ENCODE results near the gene RELN. TPM values are rescaled to one million over a fixed set of nuclear protein-coding genes. Genes with fewer than 3 reads are reported as not detected.
"Not testable (repeated sequence)": the region's sequence is repeated elsewhere in the genome, so short reads cannot be mapped to it uniquely, and the experiment has no call there.

RELN gene
- polyA plus RNA-seq, 10 donors, result 4.5 to 14.3 (median 7.3) TPM

DNA sequence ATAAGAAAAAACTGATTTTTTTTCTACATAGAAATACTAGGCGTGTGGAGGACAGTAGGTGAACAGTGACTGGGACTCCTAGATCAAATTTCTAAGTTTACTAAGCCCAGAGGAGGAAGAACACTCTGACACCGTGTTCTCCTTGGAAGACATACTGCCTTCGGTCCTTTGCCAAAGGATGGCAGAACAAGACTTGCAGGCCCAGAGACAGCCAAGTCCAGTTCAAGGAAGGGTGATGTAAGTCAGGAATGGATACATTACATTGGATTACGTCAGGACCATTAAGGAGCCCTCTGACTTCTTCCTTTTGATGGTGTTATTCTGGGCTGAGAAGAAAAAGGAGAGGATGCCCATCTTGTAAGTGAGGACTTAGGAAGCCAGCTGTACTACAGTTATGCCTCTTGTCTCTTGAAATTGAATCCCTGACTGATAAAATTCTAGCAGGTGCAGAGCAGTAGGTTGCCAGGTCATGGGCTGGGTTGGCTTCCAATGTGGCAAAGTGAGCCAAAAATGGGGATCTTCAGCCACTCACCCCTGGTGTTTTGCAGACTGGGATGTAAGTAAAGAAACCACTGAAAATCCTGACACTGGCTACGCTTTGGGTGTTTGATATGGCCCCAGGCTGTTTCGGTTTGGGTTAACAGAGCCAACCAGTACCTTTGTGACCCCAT, 45.1 kb downstream of the RELN start:
- no peak for DNase-seq

DNA sequence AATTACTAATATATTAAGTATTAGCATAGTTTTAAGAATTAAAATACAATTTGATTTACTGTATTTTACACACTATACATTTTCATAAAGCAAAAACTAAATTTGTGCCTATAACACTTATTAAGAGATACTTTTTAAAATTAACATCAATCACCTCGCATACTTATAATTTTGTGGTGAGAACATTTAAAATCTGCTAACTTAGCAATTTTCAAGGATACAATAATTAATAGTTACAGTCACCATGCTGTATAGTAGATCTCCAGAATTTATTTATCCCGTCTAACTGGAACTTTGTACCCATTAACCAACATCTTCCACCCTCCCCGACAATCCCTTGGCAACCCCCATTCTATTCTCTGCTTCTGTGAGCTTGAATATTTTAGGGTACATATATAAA, 47.5 kb downstream of the RELN start:
- DNase-seq, result no peak

DNA sequence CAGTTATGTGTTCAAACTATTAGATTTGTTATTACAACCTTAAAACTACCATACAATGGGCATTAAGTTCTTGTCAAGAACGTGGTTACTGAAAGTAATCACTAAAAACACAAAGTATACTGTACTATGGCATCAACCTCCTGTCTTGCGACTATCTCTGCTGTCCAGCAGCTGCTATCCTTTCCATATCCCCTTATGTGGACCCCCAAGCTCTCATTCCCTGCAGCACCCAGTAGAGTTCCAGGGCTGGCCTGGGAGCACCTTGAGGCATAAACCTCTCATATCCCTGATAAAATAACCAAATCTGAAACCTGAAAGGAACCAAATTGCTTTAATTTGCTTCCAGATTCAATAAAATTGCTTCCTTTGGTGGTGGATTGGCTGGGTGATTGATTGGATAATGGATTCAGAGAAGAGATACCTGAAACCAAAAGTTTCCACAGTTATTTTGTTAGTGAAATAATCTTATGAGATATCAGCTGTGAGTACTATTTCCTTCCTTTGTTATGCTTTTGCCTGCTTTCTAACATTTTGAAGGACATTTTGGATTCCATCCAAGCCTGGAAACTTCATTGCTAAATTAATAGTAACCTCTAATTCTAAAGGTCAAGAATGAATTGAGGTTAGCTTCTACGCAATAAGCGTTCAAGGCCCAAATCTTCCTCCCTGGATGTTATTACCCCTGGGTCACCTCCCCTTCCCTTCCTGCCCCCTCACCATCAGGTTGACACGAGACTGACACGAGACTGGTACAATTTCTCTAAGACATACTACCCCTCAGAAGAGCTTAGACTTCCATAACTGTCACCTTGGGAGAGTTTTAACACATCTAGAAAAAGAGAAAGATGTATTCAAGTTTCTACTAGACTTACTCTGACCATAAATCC, 48.8 kb downstream of the RELN start:
- no peak for DNase-seq

DNA sequence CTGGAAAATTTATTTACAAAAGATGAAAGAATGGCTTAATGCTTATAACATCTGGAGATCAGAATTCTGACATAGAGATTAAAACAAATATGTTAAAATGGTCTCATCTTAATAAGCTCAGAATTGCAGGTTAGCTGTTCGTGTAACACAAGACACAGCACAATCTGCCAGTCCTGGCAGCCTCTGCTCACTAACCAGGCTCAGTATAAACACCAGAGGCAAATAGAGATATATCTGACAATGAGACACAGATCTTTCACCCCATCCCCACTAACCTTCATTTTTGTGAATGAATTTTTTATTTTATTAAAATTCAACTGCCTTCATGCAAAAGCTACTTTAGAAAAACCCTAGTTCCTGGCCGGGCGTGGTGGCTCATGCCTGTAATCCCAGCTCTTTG, 51.8 kb downstream of the RELN start:
- DNase-seq, result no peak

DNA sequence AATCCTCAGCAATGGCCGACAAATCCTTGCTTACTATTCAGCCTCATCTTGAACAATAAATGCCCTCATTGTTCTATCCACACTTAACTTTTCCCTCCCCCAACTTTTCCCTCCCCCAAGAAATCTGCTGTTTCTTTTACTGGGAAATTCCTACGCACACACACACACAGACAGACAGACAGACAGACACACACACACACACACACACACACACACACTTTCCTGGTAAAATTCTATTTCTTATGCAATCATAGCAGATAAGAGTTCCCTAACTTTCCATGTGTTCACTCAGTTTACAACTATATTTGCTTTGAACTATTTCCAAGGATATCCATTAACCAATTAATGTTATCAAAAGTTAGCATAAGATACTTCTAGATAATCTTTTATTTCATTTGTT, 52.9 kb downstream of the RELN start:
- DNase-seq, result no peak

DNA sequence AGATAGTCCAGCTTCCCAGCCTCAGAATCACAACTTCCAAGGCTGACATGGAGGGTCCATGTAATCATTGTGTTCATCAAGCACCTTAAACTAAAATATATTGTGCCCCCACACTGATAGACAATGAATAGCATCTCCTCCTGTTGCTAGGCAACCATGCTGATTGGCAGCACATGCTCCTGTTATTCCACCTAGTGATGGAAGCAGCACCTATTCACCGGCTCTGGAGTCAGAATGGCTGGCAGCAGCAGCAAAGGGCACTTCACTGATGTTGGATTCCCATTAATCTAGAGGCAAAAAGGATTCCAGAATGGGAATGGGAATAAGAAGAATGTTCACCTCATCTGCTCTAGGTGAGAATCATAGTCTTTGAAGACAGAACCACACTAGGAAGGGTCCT, 55.0 kb downstream of the RELN start:
- DNase-seq, result no peak

DNA sequence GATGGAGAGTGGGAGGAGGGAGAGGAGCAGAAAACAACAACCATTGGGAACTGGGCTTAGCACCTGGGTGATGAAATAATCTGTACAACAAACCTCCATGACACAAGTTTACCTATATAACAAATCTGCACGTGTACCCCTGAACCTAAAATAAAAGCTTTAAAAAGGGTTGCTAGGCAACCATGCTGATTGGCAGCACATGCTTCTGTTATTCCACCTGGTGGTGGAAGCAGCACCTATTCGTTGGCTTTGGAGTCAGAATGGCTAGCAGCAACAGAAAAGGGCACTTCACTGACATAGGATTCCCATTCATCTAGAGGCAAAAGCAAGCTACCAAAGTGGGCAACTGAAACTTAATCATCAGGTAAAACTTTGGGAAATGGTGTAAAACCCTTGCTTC, 57.1 kb downstream of the RELN start:
- DNase-seq, result no peak

DNA sequence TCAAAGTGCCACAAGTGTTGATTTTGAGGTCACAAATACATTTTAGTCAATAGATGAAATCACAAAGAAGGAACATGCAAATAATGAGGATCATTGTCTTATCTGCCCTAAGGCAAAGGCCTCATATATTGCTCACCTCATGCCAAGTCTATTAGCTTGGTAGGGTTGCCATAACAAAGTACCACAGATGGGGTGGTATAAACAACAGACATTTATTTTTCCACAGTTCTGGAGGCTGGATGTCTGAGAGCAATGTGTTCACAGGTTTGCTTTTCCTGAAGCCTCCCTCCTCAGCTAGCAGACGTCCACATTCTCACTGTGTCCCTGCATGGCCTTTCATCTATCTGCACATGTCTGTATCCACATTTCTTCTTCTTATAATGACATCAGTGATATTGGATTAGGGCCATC, 59.6 kb downstream of the RELN start:
- no peak for DNase-seq

DNA sequence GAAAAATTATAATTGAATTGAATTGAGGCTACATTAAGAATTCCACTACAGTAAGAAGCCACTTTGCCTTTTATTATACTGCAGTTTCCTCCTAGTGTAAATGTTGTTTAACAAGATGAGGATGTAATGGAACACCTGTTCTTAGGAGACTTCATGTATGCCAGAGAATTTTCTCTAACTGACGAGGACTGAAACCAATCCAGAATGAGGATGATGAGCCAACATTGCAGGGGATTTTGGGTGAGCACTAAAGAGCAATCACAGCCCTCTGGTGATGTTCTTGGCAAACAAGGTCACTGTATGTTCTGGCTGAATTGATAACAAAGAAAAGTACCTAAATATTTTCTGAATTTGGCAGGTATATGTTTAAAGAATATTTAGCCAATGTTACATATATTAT, 60.9 kb downstream of the RELN start:
- no peak for DNase-seq

DNA sequence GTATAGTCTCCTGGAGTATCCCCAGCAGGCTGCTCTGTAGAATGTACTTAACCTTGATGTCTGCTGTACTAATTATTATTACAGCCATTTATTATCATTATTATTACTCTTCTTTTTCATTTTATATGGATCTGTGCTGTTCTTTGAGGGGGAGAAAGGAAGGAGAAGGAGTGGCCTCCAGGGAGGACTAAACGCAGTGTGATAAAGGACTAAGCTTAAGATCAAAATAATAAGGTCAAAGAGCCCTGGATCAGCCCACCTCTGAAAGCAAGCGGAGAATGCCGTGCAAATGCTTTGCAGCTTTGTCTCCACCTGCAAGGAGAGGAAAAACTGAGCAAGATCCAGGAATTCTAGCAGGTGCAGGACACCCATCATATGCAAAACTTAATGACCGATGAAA, 65.3 kb downstream of the RELN start:
- no peak for DNase-seq

DNA sequence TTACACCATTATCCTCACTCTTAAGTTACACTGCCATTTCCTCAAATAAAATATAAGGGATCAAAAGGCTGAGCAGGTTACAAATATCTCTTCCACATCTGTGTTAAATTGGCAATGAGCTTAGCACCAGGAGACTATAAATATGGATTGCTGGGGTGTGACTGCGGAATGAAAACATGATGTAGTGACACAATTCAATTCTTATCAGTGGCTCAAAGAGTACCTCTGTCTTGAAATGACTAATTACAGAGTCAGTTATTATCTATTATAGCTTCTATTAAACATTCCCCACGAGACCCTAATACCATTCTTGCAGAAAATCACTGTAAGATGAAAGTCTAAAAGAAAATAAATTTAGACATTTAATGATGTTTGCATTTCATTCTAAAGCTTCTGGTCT, 67.1 kb downstream of the RELN start:
- no peak for DNase-seq

DNA sequence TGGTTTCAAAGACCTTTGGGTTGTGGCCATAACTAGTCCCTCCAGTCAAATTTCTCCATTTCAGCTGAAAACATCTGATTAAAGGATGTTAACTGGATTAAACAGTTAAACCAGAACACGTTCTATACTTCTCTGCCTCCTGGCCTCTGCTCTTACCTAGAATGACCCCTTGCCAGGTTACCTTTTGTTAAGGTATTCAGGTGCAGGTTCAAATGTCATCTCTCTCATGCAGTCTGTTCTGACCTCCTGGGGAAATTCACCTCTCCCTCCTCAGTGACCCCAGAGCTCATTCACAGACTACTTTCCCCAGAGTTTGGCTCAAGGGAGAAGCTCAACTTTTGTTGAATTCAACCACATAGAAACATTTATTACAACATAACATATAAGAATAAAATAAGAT, 67.8 kb downstream of the RELN start:
- DNase-seq, result no peak

DNA sequence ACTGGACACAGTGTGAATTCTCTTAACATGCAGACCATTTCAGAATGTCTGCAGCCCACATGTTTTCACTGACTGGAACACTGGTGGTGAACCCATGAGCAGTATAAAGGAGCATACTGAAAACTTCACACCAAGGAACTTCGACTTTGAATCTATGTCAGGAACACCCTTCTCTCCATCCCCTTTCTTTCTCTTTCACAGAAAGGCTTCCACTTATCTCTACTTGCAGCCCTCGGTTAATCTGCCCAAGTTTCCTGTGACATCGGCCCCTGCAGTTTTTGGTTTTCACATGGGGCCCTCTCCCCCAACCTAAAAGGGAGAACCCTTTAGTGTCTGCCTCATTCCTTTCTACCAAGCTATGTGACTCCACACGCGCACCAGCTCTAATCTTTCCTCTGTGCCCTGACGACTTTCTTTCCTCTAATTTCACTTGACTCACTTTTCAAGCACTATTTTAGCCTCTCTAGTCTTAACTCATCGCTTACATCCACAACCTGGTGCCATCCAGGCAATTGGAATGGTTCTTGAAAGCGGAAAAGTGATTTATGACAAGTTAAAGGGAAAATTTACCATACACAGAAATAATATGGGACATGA, 70.1 kb downstream of the RELN start:
- peak in 1 of 3 donors; percentile 4 for DNase-seq

DNA sequence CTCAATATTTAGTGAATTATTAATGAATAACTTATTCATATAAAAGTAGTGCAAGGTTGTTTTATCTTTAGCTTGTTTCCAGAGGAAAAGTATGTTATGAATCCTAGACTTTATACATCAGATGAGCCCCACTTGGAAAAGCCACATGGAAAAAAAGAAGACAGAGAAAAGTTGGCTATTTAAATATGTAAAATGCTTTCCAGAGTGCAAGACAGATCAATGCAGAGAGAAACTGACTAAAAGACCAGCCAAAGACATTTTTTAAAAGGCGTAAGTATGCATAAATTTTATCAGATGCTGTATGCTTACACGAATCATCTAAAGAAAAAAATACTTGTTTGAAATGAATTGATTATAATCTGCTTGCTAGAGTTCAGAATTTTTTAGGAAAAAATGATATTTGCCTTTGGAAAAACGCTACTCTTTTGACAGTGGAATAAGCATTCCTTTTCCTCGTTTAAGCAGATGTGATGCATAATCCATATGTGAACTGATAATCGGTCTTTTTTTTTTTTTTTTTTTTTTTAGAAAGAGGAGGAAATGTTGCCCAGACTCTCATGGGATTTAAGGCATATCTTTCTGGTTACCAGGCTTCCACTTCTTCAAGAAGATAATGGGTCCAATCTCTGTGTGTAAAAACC, 70.7 kb downstream of the RELN start:
- peak; percentile 5 to 28 (median 17) for DNase-seq

DNA sequence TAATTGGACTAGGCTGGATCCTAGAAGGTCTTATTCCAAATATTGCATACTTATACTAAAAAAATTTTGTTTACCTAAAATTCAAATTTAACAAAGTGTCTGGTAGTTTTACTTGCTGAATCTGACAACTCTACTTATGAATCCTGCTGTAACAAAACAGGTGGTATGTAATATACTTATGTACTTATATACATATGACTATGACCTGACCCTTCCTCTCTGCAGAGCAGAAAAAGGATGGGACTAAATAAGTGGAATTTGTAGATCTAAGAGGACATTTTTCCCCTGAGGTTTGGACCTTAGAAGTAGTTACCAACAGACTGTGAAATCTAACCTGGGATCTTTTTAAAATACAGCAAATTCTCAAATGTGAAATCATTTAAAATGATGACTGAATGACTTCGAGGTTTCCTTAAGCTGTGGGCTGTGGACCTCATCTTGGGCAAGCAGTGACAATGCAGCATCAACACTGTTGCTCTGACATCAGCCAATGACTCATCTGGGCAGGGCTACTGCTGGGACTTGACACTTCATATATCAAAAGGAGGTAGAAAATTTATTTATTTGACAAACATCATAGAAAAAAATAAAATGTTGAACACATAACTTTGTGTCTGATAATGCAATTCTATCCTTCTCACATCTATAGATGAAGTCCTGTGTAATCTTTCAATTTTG, 73.6 kb downstream of the RELN start:
- DNase-seq, result no peak

DNA sequence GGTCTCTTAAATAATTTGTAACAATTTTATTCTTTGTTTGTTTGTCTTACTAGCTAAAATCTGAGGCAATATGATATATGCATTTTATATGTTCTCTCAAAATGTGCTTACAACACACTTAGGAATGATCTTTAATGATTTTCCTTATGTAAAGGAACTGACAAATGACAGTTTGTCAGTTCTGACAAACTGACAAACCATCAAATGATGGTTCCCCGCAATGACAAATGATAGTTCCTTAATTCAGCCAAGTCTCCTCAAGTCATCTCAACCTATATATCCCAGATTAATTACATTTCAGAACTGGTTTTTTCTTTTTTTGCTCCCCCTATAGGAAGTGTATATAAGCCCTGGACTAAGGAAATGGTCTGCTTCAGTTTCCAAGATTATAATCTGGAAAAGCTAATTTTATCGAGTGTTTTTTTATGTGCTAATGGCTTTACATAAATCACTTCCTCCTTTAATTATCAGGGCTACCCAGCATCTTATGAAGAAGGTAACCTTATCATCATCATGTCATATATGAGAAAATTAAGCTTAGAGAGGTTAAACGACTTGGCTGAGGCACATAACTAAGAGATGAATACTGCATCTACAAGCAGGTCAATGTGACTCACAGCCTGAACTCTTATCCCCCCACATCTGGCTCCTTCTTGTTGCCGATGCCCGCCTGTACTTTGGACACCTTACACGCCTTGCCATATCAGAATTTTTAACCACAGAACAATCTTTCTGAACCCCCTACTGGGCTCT, 75.1 kb downstream of the RELN start:
- DNase-seq, result no peak

DNA sequence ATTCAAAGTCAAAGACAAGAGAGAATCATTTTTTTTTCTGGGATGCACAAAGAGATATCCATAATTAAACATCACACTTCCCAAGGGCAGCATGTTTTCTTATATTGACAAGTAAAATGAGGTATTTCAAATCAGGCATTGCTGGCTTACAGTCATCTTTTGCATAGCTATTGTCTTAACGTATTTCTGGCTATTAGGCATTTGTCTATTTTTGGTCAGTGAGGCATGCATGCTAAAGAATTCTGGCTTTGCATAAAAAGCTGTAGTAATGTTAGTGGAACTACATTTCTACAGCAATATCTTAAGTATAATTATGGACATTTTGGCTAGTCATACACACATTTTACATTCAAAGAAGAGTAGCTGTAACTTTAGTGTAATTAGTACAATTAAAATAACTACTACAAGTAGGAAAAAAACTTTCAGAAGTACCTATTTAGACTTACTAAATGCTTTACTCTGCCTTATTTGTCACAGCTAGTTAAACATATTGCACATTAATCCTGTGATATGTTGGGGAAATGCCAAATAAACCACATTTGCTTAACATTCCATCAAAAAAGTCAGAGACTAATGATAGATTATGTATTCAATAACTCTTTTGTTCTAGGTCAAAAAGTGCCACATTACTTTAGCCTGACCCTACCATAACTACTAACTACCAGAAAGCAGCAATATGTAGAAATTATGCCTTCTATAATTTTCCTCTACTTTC, 76.4 kb downstream of the RELN start:
- DNase-seq, result peak in 1 of 3 donors; percentile 3

DNA sequence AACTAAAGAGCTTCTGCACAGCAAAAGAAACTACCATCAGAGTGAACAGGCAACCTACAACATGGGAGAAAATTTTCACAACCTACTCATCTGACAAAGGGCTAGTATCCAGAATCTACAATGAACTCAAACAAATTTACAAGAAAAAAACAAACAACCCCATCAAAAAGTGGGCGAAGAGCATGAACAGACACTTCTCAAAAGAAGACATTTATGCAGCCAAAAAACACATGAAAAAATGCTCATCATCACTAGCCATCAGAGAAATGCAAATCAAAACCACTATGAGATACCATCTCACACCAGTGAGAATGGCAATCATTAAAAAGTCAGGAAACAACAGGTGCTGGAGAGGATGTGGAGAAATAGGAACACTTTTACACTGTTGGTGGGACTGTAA, 78.4 kb downstream of the RELN start:
- not testable (repeated sequence) for DNase-seq

DNA sequence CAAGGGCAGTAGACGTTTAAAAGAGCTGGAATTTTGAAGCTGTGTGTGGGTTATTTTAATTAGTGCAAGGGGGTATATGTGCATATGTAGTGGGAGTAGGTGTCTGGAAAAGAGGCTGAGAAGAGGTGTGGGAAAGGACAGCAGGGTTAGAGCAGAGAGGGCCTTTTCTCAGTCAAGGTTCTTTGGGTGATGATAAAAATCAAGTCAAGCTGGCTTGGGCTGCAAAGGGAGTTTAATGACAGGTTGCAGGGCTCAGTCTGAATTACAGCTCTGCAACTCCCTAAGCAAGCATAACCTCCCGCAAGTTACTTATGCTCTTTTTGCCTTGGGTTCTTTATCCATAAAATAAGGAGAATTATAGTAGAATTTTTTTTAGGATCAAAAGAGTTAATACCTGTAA, 83.5 kb downstream of the RELN start:
- DNase-seq, result no peak

DNA sequence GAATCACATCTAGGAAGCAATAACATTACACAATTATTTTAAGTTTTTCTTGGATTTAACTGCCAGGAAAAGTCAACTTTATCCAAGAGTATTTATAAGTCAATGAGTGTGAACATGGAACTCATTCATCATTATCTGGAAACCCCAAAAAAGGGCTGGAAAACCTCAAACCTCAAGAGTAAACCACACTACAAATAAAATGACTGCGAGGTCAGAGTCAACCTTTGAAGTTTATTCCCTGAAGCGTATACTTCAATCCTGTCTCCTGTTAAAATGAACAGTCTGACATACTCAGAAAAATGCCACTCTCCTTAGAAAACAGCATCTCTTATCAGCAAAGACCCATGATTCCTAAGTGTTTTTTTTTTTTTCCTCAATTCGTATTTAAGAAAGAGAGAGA, 86.5 kb downstream of the RELN start:
- DNase-seq, result no peak

All from muscle of back (tissue), 11 donors.